ENCODE results near the gene PPBP. TPM values are rescaled to one million over a fixed set of nuclear protein-coding genes. Genes with fewer than 3 reads are reported as not detected.

PPBP gene
- total RNA-seq, 1 experiment from 2014 or later: not detected

- Histone ChIP-seq H3K27me3 (ENCODE audit: insufficient read depth, low read length) (no peaks in the 10 kb centered on the region), H3K36me3 (ENCODE audit: control insufficient read depth in 1 of 2, insufficient read depth in 2 of 2, low read length in 2 of 2) (no peaks in the 10 kb centered on the region), H4K20me1 (ENCODE audit: insufficient read depth) (no peaks in the 10 kb centered on the region), H2AFZ (ENCODE audit: low read depth, low read length, poor library complexity, severe bottlenecking) (no peak overlapping the region), H3K27ac (ENCODE audit: low read depth, low read length) (no peak overlapping the region), H3K79me2 (ENCODE audit: insufficient read depth, low read length) (no peaks in the 10 kb centered on the region), H3K4me2 (ENCODE audit: low read length) (no peak overlapping the region), H3K4me3 (replicated peaks in 1 of 2; ENCODE audit: low read depth in 1 of 2, low read length in 2 of 2) (no peak overlapping the region), H3K9me3 (ENCODE audit: control insufficient read depth in 1 of 2, insufficient read depth in 1 of 2, low read depth in 1 of 2, low read length in 2 of 2) (0 out of 4 replicates have a peak, but pooled peaks cover 0 to 5% of the 10 kb centered on the region in 2 experiments), H3K4me1 (ENCODE audit: control insufficient read depth in 1 of 2, insufficient read depth in 2 of 2, low read length in 2 of 2) (no peaks in the 10 kb centered on the region), H3K9ac (ENCODE audit: low read length) (no peak overlapping the region), H3K9me2 (ENCODE audit: insufficient read depth) (no peaks in the 10 kb centered on the region)
- TF ChIP-seq ZFX (IDR thresholded peaks at IDR 0.05) (no peak), YY1 (IDR thresholded peaks at IDR 0.05; ENCODE audit: extremely low read depth, insufficient replicate concordance, low read depth, low read length) (no peak), SIN3A (IDR thresholded peaks at IDR 0.05; ENCODE audit: low read depth) (no peak), EZH2phosphoT487 (IDR thresholded peaks at IDR 0.05; ENCODE audit: borderline replicate concordance) (no peak), POLR2A (IDR thresholded peaks at IDR 0.05; ENCODE audit: borderline replicate concordance, extremely low read depth, insufficient read depth, insufficient read length) (no peak), TCF7L2 (IDR thresholded peaks at IDR 0.05; ENCODE audit: borderline replicate concordance, extremely low read depth, insufficient read depth, insufficient read length) (no peak), CBX3 (IDR thresholded peaks at IDR 0.05; ENCODE audit: low read depth) (no peak), RAD21 (IDR thresholded peaks at IDR 0.05; ENCODE audit: low read depth) (no peak), ZBTB33 (IDR thresholded peaks at IDR 0.05; ENCODE audit: extremely low read depth, insufficient replicate concordance, low read length) (no peak), REST (IDR thresholded peaks at IDR 0.05; ENCODE audit: low read depth) (no peak)
- no TSS peak for BruUV-seq (replicated peaks)
- ChIA-PET POLR2A (no interaction called here), RAD21 (ENCODE audit: low non-redundant PET in 1 of 2, low total read pairs in 2 of 2, uncharacterized antibody in 2 of 2, unreplicated experiment in 2 of 2) (no interaction called here), CTCF (no interaction called here)
- intact Hi-C loops (cut with micrococcal nuclease): no loop called here
- no peak for DNase-seq (ENCODE audit: low read depth, low spot score)
- ATAC-seq: no peak
Measured at GRCh38 chr4:73970945-73971344, 17.0 kb downstream of the PPBP start.
